GM19328 (cell line): ENCODE measurements around the gene ABTB2.

Source experiments
- ATAC-seq: cut with Tn5 transposase; IDR thresholded peaks from one replicate; pipeline ENCODE4 v1.9.1; 2021; ENCODE audit warnings: mild to moderate bottlenecking, moderate library complexity; ENCODE audit not compliant: unreplicated experiment

The ABTB2 gene

DNA sequence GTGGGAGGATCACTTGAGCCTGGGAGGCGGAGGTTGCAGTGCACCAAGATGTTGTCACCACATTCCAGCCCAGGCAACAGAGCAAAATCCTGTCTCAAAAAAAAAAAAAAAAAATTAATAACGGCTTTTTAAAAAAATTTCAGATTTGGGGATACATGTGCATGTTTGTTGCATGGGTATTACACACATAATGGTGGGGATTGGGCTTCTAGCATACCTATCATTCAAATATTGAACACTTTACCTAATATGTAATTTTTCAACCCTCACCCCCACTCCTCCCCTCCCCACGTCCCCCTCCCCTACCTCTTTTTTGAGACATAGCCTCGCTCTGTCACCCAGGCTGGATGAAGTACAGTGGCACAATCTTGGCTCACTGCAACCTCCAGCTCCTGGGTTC, 40.1 kb downstream of the ABTB2 start:
- no peak for ATAC-seq

- ATAC-seq: no peak
Observed at GRCh38 chr11:34317036-34317360, 40.8 kb downstream of the ABTB2 start.

DNA sequence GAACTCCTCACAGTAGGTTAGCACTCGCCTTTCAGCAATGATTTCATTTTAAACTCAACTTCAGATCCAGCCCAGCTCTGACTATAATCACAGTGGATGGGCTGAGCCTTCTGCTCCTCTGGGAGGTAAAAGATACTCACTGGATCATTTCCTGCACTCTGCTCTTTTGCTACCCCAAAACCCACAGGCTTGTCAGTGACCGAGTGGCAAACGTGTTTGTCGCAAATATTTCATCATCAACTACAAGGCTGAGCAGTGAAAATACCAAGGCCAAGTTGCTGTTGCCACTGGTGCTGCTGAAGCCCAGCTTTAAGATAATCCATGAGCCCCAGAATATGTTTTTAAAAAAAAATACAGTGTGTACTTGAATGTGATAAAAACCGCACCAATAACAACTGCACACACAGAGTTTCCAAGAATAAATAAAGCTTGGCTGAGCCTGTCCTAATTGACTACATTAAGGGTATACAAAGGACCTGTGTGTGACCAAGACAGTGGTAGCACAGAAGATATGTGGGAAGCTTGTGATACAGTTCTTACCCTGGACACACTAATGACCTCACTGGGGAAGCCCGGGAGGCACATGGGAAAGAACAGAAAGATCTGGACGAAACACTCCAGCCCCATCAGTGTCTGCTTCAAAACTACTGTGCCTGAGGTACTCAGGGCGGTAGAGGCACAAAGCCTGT, 41.3 kb downstream of the ABTB2 start:
- ATAC-seq: no peak

- no peak for ATAC-seq
Observed at GRCh38 chr11:34315394-34315793, 42.4 kb downstream of the ABTB2 start.

GRCh38 chr11:34314936-34315335, 42.9 kb downstream of the ABTB2 start:
- no peak for ATAC-seq

DNA sequence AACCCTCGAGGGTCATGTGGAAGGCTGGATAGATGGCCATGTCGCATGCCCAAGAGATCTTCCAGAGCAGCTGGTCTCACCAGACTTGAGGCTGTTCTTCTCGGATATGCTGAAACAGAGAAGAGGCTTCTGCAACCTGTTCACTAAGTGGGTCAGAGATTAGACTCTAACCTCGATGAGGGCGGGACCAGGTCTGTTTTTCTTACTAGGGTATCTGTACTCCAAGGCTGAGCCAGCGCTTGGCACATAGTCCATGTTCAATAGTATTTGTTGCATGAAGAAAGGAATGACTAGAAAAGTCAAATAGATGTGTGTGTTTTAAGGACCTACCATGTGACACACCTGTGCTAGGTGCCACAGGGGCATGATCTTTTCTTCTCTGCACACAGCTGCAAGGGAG, 43.6 kb downstream of the ABTB2 start:
- no peak for ATAC-seq

- ATAC-seq: no peak
Observed at GRCh38 chr11:34313099-34313517, 44.7 kb downstream of the ABTB2 start.

DNA sequence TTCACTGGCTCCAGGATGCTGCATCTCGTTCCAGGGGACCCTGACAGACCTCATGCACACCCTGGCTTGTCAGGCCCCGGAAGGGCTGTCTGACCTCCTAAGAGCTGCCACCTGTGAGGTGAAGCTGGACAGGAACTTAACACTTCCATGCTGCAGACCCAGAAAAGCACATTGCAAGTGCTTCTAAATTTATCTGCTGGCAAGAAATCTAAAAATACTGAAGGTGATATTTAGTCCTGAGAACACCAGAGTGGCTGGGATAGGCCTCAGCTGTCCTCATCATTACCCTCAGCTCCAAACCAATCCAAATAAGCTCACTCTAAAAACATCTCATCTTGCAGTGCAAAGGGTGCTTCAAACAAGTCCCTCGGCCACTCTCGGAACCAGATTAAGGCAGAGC, 46.7 kb downstream of the ABTB2 start:
- no peak for ATAC-seq

DNA sequence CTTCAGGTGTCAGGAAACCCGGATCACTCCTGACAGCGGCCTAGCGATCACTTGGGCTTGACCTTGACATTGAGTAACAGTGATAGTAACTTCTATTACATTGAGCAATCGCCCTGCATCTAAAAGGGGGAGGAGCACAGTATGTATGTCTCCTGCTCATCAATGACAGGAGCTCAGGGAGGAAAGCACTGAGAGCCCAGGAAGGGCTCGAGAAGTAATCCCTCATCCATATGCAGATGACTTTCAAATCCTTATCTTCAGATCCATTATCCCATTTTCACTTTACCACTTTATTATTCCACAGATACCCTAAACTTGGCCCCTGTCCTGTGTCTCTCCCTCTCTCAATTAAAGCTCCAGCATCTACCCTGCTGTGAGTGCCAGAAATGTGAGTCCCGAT, 47.8 kb downstream of the ABTB2 start:
- no peak for ATAC-seq

- no peak for ATAC-seq
Observed at GRCh38 chr11:34308913-34309585, 48.8 kb downstream of the ABTB2 start.

GRCh38 chr11:34308049-34308912, 49.5 kb downstream of the ABTB2 start:
- no peak for ATAC-seq

GRCh38 chr11:34305780-34306179, 52.0 kb downstream of the ABTB2 start:
- ATAC-seq: no peak

DNA sequence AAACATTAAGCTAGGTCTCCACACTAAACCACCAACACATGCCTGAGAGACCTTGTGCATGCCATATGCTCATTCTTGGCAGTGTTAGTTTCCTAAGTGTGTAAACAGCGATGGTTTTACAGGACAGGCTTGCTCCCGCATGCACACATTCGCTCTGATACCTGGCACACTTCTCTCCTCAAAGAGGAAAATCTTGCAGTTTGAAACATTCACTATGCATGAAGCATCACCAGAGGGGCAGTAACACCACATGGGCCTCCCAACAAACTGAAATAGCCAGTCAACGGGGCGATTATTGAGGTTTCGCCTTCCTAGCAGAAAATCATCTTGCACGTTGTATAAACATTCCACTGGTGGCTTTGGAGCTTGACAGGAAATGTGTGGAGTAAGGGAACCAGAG, 52.6 kb downstream of the ABTB2 start:
- no peak for ATAC-seq

DNA sequence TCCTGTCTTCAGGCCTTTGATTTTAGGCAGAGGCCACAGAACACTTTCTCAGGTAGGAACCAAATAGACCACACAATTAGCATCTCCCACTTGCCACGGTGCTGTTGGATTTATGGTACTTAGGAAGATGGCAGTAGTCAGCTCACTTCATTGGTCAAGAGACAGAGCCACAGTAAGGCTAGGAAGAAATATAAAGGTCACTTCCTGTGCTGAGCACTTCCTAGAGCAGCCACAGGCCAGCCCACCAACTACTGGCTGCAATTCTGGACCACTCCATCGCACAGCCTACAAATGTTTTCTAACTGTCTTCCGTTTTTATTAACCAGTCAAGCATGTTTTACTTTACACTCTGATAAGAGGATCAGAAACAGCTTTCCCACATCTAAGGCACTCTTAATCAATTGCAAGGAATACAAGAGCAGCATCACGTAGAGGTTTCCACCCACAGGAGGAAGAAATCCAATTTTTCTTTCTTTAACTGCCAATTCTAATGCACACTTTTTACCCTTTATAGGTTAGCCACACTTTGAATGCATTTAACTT, 54.7 kb downstream of the ABTB2 start:
- no peak for ATAC-seq

GRCh38 chr11:34302046-34302921, 55.5 kb downstream of the ABTB2 start:
- ATAC-seq: peak; percentile 40

- no peak for ATAC-seq
Observed at GRCh38 chr11:34300926-34301295, 56.9 kb downstream of the ABTB2 start.

- no peak for ATAC-seq
Observed at GRCh38 chr11:34300026-34300925, 57.5 kb downstream of the ABTB2 start.

DNA sequence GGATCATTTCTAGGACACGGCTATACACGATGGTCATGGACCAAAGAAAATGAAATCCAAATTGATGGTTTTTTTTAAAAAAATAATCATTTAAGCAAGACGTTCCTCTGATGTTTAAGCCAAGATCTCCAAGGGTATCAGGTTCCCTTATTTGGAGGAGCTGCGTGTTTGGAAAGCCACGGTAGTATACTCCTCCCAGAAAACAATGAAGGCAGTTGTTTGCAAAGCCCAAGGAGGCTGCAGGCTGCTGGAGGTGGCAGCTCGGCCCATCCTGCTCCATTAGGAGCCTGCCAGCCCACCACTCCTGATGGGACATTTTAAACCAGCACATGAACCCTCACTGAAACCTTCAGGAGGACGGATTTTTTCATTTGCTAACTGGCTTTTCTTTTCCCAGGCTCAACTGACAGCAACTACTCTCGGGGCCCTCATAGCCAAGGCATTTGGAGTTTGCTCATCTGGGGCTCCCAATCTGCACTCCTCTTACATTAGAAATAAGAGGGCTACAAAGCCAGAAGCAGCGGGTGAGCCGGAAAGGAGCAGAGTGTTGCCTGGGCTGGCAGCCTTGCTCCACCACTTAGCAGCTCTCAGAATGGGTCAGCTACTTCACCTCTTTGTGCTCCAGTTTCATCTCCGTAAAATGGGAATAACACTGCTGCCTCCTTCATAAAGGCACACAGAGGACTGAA, 58.4 kb downstream of the ABTB2 start:
- ATAC-seq: no peak

- no peak for ATAC-seq
Observed at GRCh38 chr11:34298871-34299270, 58.9 kb downstream of the ABTB2 start.
